ENCODE results near the gene UBL5. TPM values are rescaled to one million over a fixed set of nuclear protein-coding genes. Genes with fewer than 3 reads are reported as not detected.

UBL5 gene
- total RNA-seq, 1 experiment from 2014 or later: 521 TPM

DNA sequence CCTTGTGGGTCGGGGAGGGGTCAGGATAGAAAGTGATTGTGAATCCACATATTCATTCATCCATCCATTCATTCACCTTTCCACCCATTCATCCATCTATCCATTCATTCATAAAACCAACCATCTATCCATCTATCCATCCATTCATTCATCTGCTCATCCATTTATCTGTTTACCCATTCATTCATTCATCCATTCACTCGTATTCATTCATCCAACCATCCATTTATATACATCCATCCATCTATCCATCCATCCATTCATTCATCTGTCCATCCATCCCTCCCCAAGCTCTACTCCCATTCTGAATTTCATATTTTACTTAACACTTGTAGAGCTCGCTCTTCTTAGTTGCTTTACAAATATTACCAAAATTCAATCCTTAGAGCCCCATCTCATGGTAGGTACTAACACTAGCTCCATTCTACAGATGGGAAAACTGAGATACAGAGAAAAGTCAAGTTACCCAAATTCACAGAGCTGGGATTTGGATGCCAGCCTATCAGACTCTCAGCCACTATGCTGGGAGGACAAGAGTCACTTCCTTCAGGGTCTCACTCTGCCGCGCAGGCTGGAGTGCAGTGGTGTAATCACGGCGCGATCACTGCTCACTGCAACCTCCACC is 45.0 kb downstream of the UBL5 start:
- no peak overlapping the region for H2AFZ ChIP-seq (ENCODE audit: low read length)
- no TSS peak for BruUV-seq (replicated peaks)
- POLR2A ChIA-PET (ENCODE audit: unreplicated experiment): no interaction called here
- TF ChIP-seq, protein P1, sequence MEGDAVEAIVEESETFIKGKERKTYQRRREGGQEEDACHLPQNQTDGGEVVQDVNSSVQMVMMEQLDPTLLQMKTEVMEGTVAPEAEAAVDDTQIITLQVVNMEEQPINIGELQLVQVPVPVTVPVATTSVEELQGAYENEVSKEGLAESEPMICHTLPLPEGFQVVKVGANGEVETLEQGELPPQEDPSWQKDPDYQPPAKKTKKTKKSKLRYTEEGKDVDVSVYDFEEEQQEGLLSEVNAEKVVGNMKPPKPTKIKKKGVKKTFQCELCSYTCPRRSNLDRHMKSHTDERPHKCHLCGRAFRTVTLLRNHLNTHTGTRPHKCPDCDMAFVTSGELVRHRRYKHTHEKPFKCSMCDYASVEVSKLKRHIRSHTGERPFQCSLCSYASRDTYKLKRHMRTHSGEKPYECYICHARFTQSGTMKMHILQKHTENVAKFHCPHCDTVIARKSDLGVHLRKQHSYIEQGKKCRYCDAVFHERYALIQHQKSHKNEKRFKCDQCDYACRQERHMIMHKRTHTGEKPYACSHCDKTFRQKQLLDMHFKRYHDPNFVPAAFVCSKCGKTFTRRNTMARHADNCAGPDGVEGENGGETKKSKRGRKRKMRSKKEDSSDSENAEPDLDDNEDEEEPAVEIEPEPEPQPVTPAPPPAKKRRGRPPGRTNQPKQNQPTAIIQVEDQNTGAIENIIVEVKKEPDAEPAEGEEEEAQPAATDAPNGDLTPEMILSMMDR (conservative IDR thresholded peaks at IDR 0.05; ENCODE audit: low read depth, low read length): no peak
- TF ChIP-seq EZH2phosphoT487 (IDR thresholded peaks at IDR 0.05; ENCODE audit: borderline replicate concordance, low read length): no peak
- no peak for DNase-seq
- H3K9me3 ChIP-seq (ENCODE audit: low read length): no peaks in the 10 kb centered on the region
- H4K20me1 ChIP-seq (ENCODE audit: low read length): no peaks in the 10 kb centered on the region
- CTCF ChIA-PET: no interaction called here
- no peak for ATAC-seq
- H3K27me3 ChIP-seq (ENCODE audit: low read length): no peaks in the 10 kb centered on the region
- no peak overlapping the region for H3K9ac ChIP-seq (ENCODE audit: low read length)
- H3K4me3 ChIP-seq (ENCODE audit: low read length): no peak overlapping the region
- no peaks in the 10 kb centered on the region for H3F3A ChIP-seq (ENCODE audit: low read length, unreplicated experiment)
- intact Hi-C loops (cut with micrococcal nuclease): no loop called here
- H3K4me1 ChIP-seq (ENCODE audit: insufficient read depth, low read length): peaks cover 16% of the 10 kb centered on the region
- H3K79me2 ChIP-seq (ENCODE audit: low read length): no peaks in the 10 kb centered on the region
- H3K9me2 ChIP-seq (replicated peaks; ENCODE audit: low read length): no peaks in the 10 kb centered on the region
- no peaks in the 10 kb centered on the region for H3K36me3 ChIP-seq (ENCODE audit: low read depth, low read length)
- no peak overlapping the region for H3K4me2 ChIP-seq (ENCODE audit: low read length)
- no peak overlapping the region for H3K27ac ChIP-seq (ENCODE audit: low read length)

DNA sequence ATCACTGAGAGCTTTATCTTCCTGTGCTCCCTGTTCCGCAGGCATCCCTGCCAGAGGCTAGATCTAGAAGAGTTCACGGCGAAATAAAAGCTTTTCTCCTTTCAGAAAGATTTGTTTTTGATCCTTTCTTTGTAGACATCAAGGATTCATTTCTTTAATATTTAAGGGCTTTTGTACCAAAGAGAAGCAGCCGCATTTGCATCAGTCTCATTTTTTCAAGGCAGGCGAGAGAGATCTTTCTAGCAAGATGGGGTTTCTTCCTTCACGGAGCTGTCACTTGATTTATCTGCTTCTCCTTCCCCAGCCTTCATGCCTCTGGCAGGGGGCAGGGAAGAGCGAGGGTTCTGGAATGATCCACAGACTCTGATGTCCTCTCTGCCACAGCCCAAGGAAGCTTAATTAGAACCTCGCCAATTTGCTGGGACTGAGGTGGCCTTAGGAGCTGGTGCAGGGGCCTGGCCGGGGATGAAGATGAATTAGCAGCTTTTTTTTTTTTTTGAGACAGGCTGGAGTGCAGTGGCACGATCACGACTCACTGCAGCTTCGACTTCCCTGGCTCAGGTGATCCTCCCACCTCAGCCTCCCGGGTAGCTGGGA is 47.4 kb downstream of the UBL5 start:
- Histone ChIP-seq H3K4me2 (ENCODE audit: low read length) (no peak overlapping the region), H3K4me3 (ENCODE audit: low read length) (no peak overlapping the region), H4K20me1 (ENCODE audit: low read length) (no peaks in the 10 kb centered on the region), H3K9me2 (replicated peaks; ENCODE audit: low read length) (no peaks in the 10 kb centered on the region), H3K79me2 (ENCODE audit: low read length) (no peaks in the 10 kb centered on the region), H3K27ac (ENCODE audit: low read length) (no peak overlapping the region), H2AFZ (ENCODE audit: low read length) (no peak overlapping the region), H3K27me3 (ENCODE audit: low read length) (no peaks in the 10 kb centered on the region), H3K9me3 (ENCODE audit: low read length) (no peaks in the 10 kb centered on the region), H3K4me1 (ENCODE audit: insufficient read depth, low read length) (peaks cover 22% of the 10 kb centered on the region), H3F3A (ENCODE audit: low read length, unreplicated experiment) (no peaks in the 10 kb centered on the region), H3K36me3 (ENCODE audit: low read depth, low read length) (no peaks in the 10 kb centered on the region), H3K9ac (ENCODE audit: low read length) (no peak overlapping the region)
- ATAC-seq: no peak
- CTCF ChIA-PET: no interaction called here
- no peak for DNase-seq
- POLR2A ChIA-PET (ENCODE audit: unreplicated experiment): no interaction called here
- TF ChIP-seq EZH2 (IDR thresholded peaks at IDR 0.05; ENCODE audit: low read length, unreplicated experiment): no peak
- no peak for TF ChIP-seq EZH2phosphoT487 (IDR thresholded peaks at IDR 0.05; ENCODE audit: borderline replicate concordance, low read length)
- TF ChIP-seq, protein P1 (conservative IDR thresholded peaks at IDR 0.05; ENCODE audit: low read depth, low read length): no peak
- no TSS peak for BruUV-seq (replicated peaks)
- intact Hi-C loops (cut with micrococcal nuclease): no loop called here

DNA sequence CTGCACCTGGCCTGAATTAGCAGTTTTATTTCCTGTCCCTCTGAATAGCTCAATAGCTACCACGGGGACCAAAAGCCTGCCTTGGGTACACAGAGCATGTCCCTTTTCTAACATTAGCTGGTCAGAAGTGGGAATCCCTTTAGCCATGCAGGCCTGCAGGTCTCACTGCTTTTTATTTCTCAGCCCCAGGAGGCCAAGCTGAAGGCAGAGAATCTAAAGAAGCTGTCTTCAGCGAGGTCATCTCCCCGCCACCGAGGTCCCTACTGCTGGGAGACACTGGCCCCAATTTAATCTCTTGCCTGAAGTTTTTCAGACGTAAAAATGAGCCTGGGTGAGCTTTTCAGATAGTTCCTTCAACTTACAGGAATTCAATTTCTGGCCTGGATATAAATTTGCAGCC is 48.1 kb downstream of the UBL5 start:
- Histone ChIP-seq H3K9ac (ENCODE audit: low read length) (no peak overlapping the region), H3K36me3 (ENCODE audit: low read depth, low read length) (no peaks in the 10 kb centered on the region), H3K79me2 (ENCODE audit: low read length) (no peaks in the 10 kb centered on the region), H3K9me3 (ENCODE audit: low read length) (no peaks in the 10 kb centered on the region), H3K27me3 (ENCODE audit: low read length) (no peaks in the 10 kb centered on the region), H3K9me2 (replicated peaks; ENCODE audit: low read length) (no peaks in the 10 kb centered on the region), H3K4me2 (ENCODE audit: low read length) (no peak overlapping the region), H3K4me1 (ENCODE audit: insufficient read depth, low read length) (peaks cover 22% of the 10 kb centered on the region), H4K20me1 (ENCODE audit: low read length) (no peaks in the 10 kb centered on the region), H2AFZ (ENCODE audit: low read length) (no peak overlapping the region), H3K27ac (ENCODE audit: low read length) (no peak overlapping the region), H3F3A (ENCODE audit: low read length, unreplicated experiment) (no peaks in the 10 kb centered on the region), H3K4me3 (ENCODE audit: low read length) (no peak overlapping the region)
- CTCF ChIA-PET: no interaction called here
- DNase-seq (no peak), ATAC-seq (no peak)
- intact Hi-C loops (cut with micrococcal nuclease): no loop called here
- BruUV-seq (replicated peaks): no TSS peak
- POLR2A ChIA-PET (ENCODE audit: unreplicated experiment): no interaction called here
- TF ChIP-seq, protein P1 (conservative IDR thresholded peaks at IDR 0.05; ENCODE audit: low read depth, low read length): no peak
- TF ChIP-seq EZH2 (IDR thresholded peaks at IDR 0.05; ENCODE audit: low read length, unreplicated experiment): no peak
- TF ChIP-seq EZH2phosphoT487 (IDR thresholded peaks at IDR 0.05; ENCODE audit: borderline replicate concordance, low read length): no peak

All from PC-3 (cell line).